SK-N-SH (cell line): ENCODE results near the gene HBEGF. TPM values are rescaled to one million over a fixed set of nuclear protein-coding genes. Genes with fewer than 3 reads are reported as not detected.

Experiments used
- CTCF ChIA-PET: fragments of 300-600, 350-600 bp; formaldehyde crosslinking; extraction: SDS; loops from one replicate; lab custom pipeline; 2021; lab: Yijun Ruan, JAX
- POLR2A ChIA-PET: fragments of 350-600 bp; sonication (Branson Sonifier 250); formaldehyde crosslinking; extraction: SDS; loops from one replicate; lab custom pipeline; 2020; ENCODE audit warnings: antibody characterized with exemption, inconsistent platforms; lab: Yijun Ruan, JAX
- DNase-seq: peaks from one replicate; pipeline ENCODE4 v3.0.0; 2012
- H2AFZ ChIP-seq: fragments of 200-600 bp; sonication (generic); 2 replicates; pipeline ENCODE4 v1.8.1; 2016; ENCODE audit warnings: antibody characterized with exemption, mild to moderate bottlenecking, low read depth
- H3F3A ChIP-seq: fragments of 200-600 bp; sonication (generic); replicated peaks from 2 replicates; pipeline ENCODE3; 2016; ENCODE audit warnings: antibody characterized with exemption, mild to moderate bottlenecking; ENCODE audit not compliant: insufficient read depth
- H3K27ac ChIP-seq, 2 experiments: fragments of 200-500 bp in 1 of 2; fragments of 200-600 bp in 1 of 2; sonication (Bioruptor generic) in 1 of 2; sonication (generic), shearing (Covaris generic) in 1 of 2; 2 replicates each; pipeline versions ENCODE4 v1.5.1 to v1.6.1; 2014 to 2016; ENCODE audit warnings: low read depth in 2 of 2, inconsistent platforms in 1 of 2, low read length in 1 of 2, mild to moderate bottlenecking in 1 of 2, mixed read lengths in 1 of 2
- H3K27me3 ChIP-seq: fragments of 200-600 bp; sonication (generic), shearing (Covaris generic); 2 replicates; pipeline ENCODE4 v1.6.1; 2016; ENCODE audit warnings: mixed run types; ENCODE audit not compliant: insufficient read depth
- H3K36me3 ChIP-seq, 2 experiments: fragments of 200-500 bp in 1 of 2; fragments of 200-600 bp in 1 of 2; sonication (Bioruptor generic) in 1 of 2; sonication (generic) in 1 of 2; replicated peaks in 1 of 2; 2 replicates each; pipeline versions ENCODE3 to v1.5.1; 2014 to 2016; ENCODE audit warnings: low read length in 1 of 2, mild to moderate bottlenecking in 1 of 2; ENCODE audit not compliant: insufficient read depth in 2 of 2, control insufficient read depth in 1 of 2
- H3K4me1 ChIP-seq, 2 experiments: fragments of 200-500 bp in 1 of 2; fragments of 200-600 bp in 1 of 2; sonication (Bioruptor generic) in 1 of 2; sonication (generic), shearing (Covaris generic) in 1 of 2; 2 replicates each; pipeline versions ENCODE4 v1.5.1 to v1.6.1; 2014 to 2016; ENCODE audit warnings: low read depth in 1 of 2, low read length in 1 of 2, mixed run types in 1 of 2; ENCODE audit not compliant: insufficient read depth in 2 of 2, control insufficient read depth in 1 of 2
- H3K4me2 ChIP-seq: fragments of 200-600 bp; sonication (generic), shearing (Covaris generic); 2 replicates; pipeline ENCODE4 v1.6.1; 2017; ENCODE audit warnings: mixed run types
- H3K4me3 ChIP-seq, 2 experiments: fragments of 200-500 bp in 1 of 2; fragments of 200-600 bp in 1 of 2; sonication (Bioruptor generic) in 1 of 2; sonication (generic), shearing (Covaris generic) in 1 of 2; 2 replicates each; pipeline versions ENCODE4 v1.5.1 to v1.8.1; 2014 to 2016; ENCODE audit warnings: low read depth in 2 of 2, inconsistent platforms in 1 of 2, low read length in 1 of 2, mild to moderate bottlenecking in 1 of 2, mixed read lengths in 1 of 2, moderate library complexity in 1 of 2
- H3K79me2 ChIP-seq: fragments of 200-600 bp; sonication (generic); 2 replicates; pipeline ENCODE4 v1.8.1; 2017; ENCODE audit warnings: mild to moderate bottlenecking; ENCODE audit not compliant: insufficient read depth
- H3K9ac ChIP-seq: fragments of 200-600 bp; sonication (generic); 2 replicates; pipeline ENCODE4 v1.6.1; 2017; ENCODE audit warnings: mixed run types
- H3K9me2 ChIP-seq: fragments of 200-600 bp; sonication (generic); 2 replicates; pipeline ENCODE4 v1.6.1; 2017; ENCODE audit warnings: mixed run types
- H3K9me3 ChIP-seq: fragments of 200-600 bp; sonication (generic); 2 replicates; pipeline ENCODE4 v1.6.1; 2017; ENCODE audit warnings: mixed run types, mild to moderate bottlenecking, moderate library complexity
- H4K20me1 ChIP-seq: fragments of 200-600 bp; sonication (generic); 2 replicates; pipeline ENCODE4 v1.6.1; 2017; ENCODE audit warnings: mild to moderate bottlenecking, mixed run types; ENCODE audit not compliant: insufficient read depth
- CHD2 ChIP-seq: fragments of 150-350 bp; IDR thresholded peaks from 2 replicates; pipeline ENCODE4 v1.6.1; 2018; ENCODE audit warnings: low read length; ENCODE audit not compliant: partially characterized antibody
- EP300 ChIP-seq, 2 experiments: IDR thresholded peaks; 2 replicates each; pipeline versions ENCODE4 v1.4.0 to v1.6.1; 2012; ENCODE audit warnings: borderline replicate concordance in 1 of 2, low read depth in 1 of 2, low read length in 1 of 2
- EZH2phosphoT487 ChIP-seq: fragments of 200-600 bp; sonication (generic); IDR thresholded peaks from 2 replicates; pipeline ENCODE4 v1.6.1; 2017; ENCODE audit warnings: low read depth, mixed run types, mild to moderate bottlenecking, antibody characterized with exemption, moderate library complexity, borderline replicate concordance
- FOSL2 ChIP-seq: IDR thresholded peaks from 2 replicates; pipeline ENCODE4 v1.4.0; 2012; ENCODE audit warnings: low read depth, mild to moderate bottlenecking, moderate library complexity, borderline replicate concordance
- FOXJ3 ChIP-seq: sonication (generic); formaldehyde crosslinking; IDR thresholded peaks from 2 replicates; pipeline ENCODE4 v1.5.1; 2020; ENCODE audit warnings: mild to moderate bottlenecking, missing genetic modification reagents
- GABPA ChIP-seq: IDR thresholded peaks from 2 replicates; pipeline ENCODE4 v1.4.0; 2012; ENCODE audit warnings: low read depth, mild to moderate bottlenecking
- GATA2 ChIP-seq: sonication (generic); formaldehyde crosslinking; IDR thresholded peaks from 2 replicates; pipeline ENCODE4 v1.5.0; 2020; ENCODE audit warnings: mild to moderate bottlenecking, missing genetic modification reagents
- MXI1 ChIP-seq: IDR thresholded peaks from 2 replicates; pipeline ENCODE4 v1.6.1; 2012; ENCODE audit warnings: mild to moderate bottlenecking, low read depth, low read length, improper control_type of control experiment
- NFIC ChIP-seq: IDR thresholded peaks from 2 replicates; pipeline ENCODE4 v1.4.0; 2012; ENCODE audit warnings: borderline replicate concordance
- RCOR1 ChIP-seq: fragments of 150-350 bp; IDR thresholded peaks from 2 replicates; pipeline ENCODE4 v1.6.1; 2017; ENCODE audit warnings: antibody characterized with exemption, low read length
- RFX5 ChIP-seq: IDR thresholded peaks from 2 replicates; pipeline ENCODE4 v1.6.1; 2012; ENCODE audit warnings: mild to moderate bottlenecking, improper control_type of control experiment, low read length
- RXRA ChIP-seq: IDR thresholded peaks from 2 replicates; pipeline ENCODE4 v1.4.0; 2012; ENCODE audit warnings: low read depth, mild to moderate bottlenecking, borderline replicate concordance
- TCF12 ChIP-seq: IDR thresholded peaks from 2 replicates; pipeline ENCODE4 v1.4.0; 2012
- TEAD4 ChIP-seq: IDR thresholded peaks from 2 replicates; pipeline ENCODE4 v1.4.0; 2012; ENCODE audit warnings: mild to moderate bottlenecking, borderline replicate concordance; ENCODE audit not compliant: insufficient read depth
- YY1 ChIP-seq: IDR thresholded peaks from 2 replicates; pipeline ENCODE4 v1.4.0; 2012; ENCODE audit warnings: low read depth, mild to moderate bottlenecking
- WGBS: methylation state at CpG from one replicate; pipeline ENCODE4 v1.1.6; 2017; ENCODE audit warnings: low lambda C conversion rate; 5-methylcytosine and 5-hydroxymethylcytosine counted together
- polyA plus RNA-seq, 3 experiments: library from polyadenylated mRNA; depleted of rRNA; stranded (reverse); fragments of >200 nt; gene quantifications; 2 replicates each; pipeline ENCODE4 v1.2.3, GENCODE V29; 2012
- TF ChIP-seq, protein P1 (sequence below): fragments of 200-600 bp; sonication (generic); IDR thresholded peaks from 2 replicates; pipeline ENCODE4 v1.6.1; 2017; ENCODE audit warnings: antibody characterized with exemption, mild to moderate bottlenecking, moderate library complexity
- TF ChIP-seq, protein P2 (sequence below): IDR thresholded peaks from 2 replicates; pipeline ENCODE4 v1.6.1; 2012; ENCODE audit warnings: mild to moderate bottlenecking, low read depth, low read length, moderate library complexity
- TF ChIP-seq, protein P3 (sequence below): fragments of 150-350 bp; IDR thresholded peaks from 2 replicates; pipeline ENCODE4 v1.6.1; 2016; ENCODE audit warnings: mild to moderate bottlenecking, low read depth, low read length
- TF ChIP-seq, protein P4 (sequence below): IDR thresholded peaks from 2 replicates; pipeline ENCODE4 v1.4.0; 2012; ENCODE audit warnings: low read depth, borderline replicate concordance
- TF ChIP-seq, protein P5 (sequence below): fragments of 150-350 bp; IDR thresholded peaks from 2 replicates; pipeline ENCODE4 v1.6.1; 2017; ENCODE audit warnings: antibody characterized with exemption, low read length, low read depth, borderline replicate concordance

Gene HBEGF
- polyA plus RNA-seq, 1 of the 3 experiments (the other 2 are of a cell fraction), result 59.8 TPM

DNA sequence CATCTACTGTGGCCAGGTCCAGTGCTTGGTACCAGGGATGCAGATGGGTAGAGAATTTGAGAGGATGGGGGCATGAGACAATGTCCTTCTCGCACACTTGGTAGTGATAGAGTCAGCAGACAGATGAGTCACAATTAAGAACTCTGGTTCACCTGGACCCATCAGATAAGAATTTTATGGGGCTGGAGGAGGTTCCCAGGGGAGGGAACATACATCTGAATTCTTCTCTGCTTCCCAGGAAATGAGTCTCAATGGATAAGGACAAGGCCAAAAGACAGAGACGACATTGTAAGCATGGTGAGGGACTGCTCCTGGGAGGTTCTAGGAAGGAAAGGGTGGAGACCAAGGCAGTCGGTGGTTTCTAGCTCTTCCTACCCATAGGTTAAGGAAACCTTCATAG, 18.9 kb upstream of the HBEGF start:
- Histone ChIP-seq H3K4me2 (no peak overlapping the region), H3F3A (no peaks in the 10 kb centered on the region), H3K9me3 (no peaks in the 10 kb centered on the region), H4K20me1 (no peaks in the 10 kb centered on the region), H3K9me2 (no peaks in the 10 kb centered on the region), H3K4me1 (peaks cover 0 to 2% of the 10 kb centered on the region in 2 experiments; a peak in 1 of 4 replicates), H3K4me3 (no peak overlapping the region), H3K27me3 (no peaks in the 10 kb centered on the region)
- POLR2A ChIA-PET, result interaction anchor here (1.3 kb wide), 1 partner anchor 36 kb away, joined by 3 read pairs; the partner anchor contains the start of gene ANKHD1
- TF ChIP-seq, protein P1, sequence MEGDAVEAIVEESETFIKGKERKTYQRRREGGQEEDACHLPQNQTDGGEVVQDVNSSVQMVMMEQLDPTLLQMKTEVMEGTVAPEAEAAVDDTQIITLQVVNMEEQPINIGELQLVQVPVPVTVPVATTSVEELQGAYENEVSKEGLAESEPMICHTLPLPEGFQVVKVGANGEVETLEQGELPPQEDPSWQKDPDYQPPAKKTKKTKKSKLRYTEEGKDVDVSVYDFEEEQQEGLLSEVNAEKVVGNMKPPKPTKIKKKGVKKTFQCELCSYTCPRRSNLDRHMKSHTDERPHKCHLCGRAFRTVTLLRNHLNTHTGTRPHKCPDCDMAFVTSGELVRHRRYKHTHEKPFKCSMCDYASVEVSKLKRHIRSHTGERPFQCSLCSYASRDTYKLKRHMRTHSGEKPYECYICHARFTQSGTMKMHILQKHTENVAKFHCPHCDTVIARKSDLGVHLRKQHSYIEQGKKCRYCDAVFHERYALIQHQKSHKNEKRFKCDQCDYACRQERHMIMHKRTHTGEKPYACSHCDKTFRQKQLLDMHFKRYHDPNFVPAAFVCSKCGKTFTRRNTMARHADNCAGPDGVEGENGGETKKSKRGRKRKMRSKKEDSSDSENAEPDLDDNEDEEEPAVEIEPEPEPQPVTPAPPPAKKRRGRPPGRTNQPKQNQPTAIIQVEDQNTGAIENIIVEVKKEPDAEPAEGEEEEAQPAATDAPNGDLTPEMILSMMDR, result no peak
- TF ChIP-seq, protein P2, sequence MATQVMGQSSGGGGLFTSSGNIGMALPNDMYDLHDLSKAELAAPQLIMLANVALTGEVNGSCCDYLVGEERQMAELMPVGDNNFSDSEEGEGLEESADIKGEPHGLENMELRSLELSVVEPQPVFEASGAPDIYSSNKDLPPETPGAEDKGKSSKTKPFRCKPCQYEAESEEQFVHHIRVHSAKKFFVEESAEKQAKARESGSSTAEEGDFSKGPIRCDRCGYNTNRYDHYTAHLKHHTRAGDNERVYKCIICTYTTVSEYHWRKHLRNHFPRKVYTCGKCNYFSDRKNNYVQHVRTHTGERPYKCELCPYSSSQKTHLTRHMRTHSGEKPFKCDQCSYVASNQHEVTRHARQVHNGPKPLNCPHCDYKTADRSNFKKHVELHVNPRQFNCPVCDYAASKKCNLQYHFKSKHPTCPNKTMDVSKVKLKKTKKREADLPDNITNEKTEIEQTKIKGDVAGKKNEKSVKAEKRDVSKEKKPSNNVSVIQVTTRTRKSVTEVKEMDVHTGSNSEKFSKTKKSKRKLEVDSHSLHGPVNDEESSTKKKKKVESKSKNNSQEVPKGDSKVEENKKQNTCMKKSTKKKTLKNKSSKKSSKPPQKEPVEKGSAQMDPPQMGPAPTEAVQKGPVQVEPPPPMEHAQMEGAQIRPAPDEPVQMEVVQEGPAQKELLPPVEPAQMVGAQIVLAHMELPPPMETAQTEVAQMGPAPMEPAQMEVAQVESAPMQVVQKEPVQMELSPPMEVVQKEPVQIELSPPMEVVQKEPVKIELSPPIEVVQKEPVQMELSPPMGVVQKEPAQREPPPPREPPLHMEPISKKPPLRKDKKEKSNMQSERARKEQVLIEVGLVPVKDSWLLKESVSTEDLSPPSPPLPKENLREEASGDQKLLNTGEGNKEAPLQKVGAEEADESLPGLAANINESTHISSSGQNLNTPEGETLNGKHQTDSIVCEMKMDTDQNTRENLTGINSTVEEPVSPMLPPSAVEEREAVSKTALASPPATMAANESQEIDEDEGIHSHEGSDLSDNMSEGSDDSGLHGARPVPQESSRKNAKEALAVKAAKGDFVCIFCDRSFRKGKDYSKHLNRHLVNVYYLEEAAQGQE, result no peak
- no peak for TF ChIP-seq FOSL2
- TF ChIP-seq RFX5, result no peak
- TF ChIP-seq GATA2 (CRISPR knock-in tag), result no peak
- no peak for TF ChIP-seq CHD2
- no peak for TF ChIP-seq TCF12
- TF ChIP-seq, protein P3, sequence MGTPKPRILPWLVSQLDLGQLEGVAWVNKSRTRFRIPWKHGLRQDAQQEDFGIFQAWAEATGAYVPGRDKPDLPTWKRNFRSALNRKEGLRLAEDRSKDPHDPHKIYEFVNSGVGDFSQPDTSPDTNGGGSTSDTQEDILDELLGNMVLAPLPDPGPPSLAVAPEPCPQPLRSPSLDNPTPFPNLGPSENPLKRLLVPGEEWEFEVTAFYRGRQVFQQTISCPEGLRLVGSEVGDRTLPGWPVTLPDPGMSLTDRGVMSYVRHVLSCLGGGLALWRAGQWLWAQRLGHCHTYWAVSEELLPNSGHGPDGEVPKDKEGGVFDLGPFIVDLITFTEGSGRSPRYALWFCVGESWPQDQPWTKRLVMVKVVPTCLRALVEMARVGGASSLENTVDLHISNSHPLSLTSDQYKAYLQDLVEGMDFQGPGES, result no peak
- TF ChIP-seq, protein P4, sequence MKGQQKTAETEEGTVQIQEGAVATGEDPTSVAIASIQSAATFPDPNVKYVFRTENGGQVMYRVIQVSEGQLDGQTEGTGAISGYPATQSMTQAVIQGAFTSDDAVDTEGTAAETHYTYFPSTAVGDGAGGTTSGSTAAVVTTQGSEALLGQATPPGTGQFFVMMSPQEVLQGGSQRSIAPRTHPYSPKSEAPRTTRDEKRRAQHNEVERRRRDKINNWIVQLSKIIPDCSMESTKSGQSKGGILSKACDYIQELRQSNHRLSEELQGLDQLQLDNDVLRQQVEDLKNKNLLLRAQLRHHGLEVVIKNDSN, result no peak
- TF ChIP-seq, protein P5, sequence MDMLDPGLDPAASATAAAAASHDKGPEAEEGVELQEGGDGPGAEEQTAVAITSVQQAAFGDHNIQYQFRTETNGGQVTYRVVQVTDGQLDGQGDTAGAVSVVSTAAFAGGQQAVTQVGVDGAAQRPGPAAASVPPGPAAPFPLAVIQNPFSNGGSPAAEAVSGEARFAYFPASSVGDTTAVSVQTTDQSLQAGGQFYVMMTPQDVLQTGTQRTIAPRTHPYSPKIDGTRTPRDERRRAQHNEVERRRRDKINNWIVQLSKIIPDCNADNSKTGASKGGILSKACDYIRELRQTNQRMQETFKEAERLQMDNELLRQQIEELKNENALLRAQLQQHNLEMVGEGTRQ, result no peak
- no peak for TF ChIP-seq TEAD4
- TF ChIP-seq FOXJ3, result no peak
- TF ChIP-seq YY1, result no peak
- TF ChIP-seq GABPA, result no peak
- no peak for TF ChIP-seq RCOR1
- TF ChIP-seq NFIC, result no peak
- TF ChIP-seq MXI1, result no peak
- TF ChIP-seq EP300 (IDR thresholded peaks at IDR 0.05; ENCODE audit: borderline replicate concordance in 1 of 2, low read depth in 1 of 2, low read length in 1 of 2), result no peak
- no peak for TF ChIP-seq EZH2phosphoT487
- no peak for TF ChIP-seq RXRA
- TF ChIP-seq, all 33 proteins: peak for 0
- 74% methylated on average over 3 of the region's 3 CpGs for WGBS
- Histone ChIP-seq H2AFZ (no peak overlapping the region), H3K79me2 (no peaks in the 10 kb centered on the region), H3K27ac (no peak overlapping the region), H3K36me3 (no peaks in the 10 kb centered on the region), H3K9ac (no peak overlapping the region)
- CTCF ChIA-PET, result interaction anchor here (1.3 to 2.6 kb wide), 3 partner anchors 7 to 270 kb away, joined by 4 to 15 read pairs (median 4); no protein-coding TSS in a partner anchor
- DNase-seq, result no peak
